ENCODE measurements around the gene KMT2E. TPM values are rescaled to one million over a fixed set of nuclear protein-coding genes. Genes with fewer than 3 reads are reported as not detected.

KMT2E gene
- total RNA-seq, 1 donor from 2014 or later = 35.1 TPM

GRCh38 chr7:105097619-105098018 is 83.6 kb downstream of the KMT2E start:
- ATAC-seq (ENCODE audit: poor library complexity) (peak; percentile 36), DNase-seq (no peak)
- intact Hi-C loops (cut with DNase I) = no loop called here

GRCh38 chr7:105098863-105099515 is 85.0 kb downstream of the KMT2E start:
- no peak for ATAC-seq (ENCODE audit: poor library complexity)
- intact Hi-C loops (cut with DNase I) = no loop called here
- no peak for DNase-seq

GRCh38 chr7:105101864-105102263 is 87.9 kb downstream of the KMT2E start:
- intact Hi-C loops (cut with DNase I) = no loop called here
- ATAC-seq (ENCODE audit: poor library complexity) (no peak), DNase-seq (no peak)

DNA sequence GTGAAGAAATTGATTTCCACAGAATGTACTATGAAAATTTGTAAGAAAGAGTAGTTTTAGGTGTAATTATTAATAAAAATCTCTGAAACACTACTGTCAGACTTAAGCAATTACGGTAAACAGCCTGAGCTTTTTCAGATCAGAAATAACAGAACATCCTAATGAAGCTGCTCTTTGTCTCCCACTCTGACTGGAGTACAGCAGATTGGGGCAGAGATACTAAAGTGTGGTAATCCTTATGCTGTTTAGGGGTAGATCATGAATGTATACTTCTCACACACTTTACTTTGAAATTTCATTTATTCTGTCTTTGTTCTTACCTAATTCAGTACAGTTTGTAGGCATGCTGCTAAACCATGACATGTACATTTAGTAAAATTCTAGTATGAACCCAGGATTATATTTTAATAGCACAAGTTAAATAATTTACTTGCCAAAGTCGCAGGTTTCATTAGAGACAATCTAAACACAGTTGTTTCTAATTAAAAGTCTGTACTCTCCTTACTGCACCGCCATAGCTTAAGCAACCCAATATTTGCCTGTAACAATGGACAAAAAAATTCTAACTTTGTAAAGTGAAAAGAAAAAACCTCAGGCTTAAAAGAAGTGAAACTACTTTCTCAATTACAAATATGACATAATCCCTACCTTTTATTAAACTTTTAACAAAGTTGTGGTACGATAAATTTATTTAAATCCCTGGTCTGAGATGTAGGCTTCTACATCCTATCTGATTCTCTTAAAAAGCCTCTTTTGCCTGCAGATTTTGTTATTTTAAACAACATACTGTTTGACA is 88.8 kb downstream of the KMT2E start:
- intact Hi-C loops (cut with DNase I) = no loop called here
- no peak for ATAC-seq (ENCODE audit: poor library complexity)
- no peak for DNase-seq

GRCh38 chr7:105105579-105105978 is 91.6 kb downstream of the KMT2E start:
- DNase-seq (no peak), ATAC-seq (ENCODE audit: poor library complexity) (no peak)
- intact Hi-C loops (cut with DNase I) = no loop called here

DNA sequence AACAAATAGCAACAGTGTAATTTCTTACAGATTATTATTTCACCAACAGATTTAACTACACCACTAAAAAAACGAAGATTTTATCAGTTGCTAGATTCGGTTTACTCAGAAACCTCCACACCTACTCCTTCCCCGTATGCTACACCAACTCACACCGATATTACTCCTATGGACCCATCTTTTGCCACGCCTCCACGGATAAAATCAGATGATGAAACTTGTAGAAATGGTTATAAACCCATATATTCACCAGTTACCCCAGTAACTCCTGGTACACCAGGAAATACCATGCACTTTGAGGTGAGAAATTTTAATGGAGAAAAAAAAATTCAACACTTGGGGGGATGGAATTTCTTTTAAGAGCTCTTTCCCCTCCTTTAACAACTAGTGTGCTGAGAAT is 92.5 kb downstream of the KMT2E start:
- intact Hi-C loops (cut with DNase I) = no loop called here
- ATAC-seq (ENCODE audit: poor library complexity) (no peak), DNase-seq (no peak)

GRCh38 chr7:105107458-105107857 is 93.5 kb downstream of the KMT2E start:
- no peak for DNase-seq
- ATAC-seq (ENCODE audit: poor library complexity) = no peak
- intact Hi-C loops (cut with DNase I) = no loop called here

- ATAC-seq (ENCODE audit: poor library complexity) = peak; percentile 31
Measured at GRCh38 chr7:105112440-105113418, 98.7 kb downstream of the KMT2E start.

DNA sequence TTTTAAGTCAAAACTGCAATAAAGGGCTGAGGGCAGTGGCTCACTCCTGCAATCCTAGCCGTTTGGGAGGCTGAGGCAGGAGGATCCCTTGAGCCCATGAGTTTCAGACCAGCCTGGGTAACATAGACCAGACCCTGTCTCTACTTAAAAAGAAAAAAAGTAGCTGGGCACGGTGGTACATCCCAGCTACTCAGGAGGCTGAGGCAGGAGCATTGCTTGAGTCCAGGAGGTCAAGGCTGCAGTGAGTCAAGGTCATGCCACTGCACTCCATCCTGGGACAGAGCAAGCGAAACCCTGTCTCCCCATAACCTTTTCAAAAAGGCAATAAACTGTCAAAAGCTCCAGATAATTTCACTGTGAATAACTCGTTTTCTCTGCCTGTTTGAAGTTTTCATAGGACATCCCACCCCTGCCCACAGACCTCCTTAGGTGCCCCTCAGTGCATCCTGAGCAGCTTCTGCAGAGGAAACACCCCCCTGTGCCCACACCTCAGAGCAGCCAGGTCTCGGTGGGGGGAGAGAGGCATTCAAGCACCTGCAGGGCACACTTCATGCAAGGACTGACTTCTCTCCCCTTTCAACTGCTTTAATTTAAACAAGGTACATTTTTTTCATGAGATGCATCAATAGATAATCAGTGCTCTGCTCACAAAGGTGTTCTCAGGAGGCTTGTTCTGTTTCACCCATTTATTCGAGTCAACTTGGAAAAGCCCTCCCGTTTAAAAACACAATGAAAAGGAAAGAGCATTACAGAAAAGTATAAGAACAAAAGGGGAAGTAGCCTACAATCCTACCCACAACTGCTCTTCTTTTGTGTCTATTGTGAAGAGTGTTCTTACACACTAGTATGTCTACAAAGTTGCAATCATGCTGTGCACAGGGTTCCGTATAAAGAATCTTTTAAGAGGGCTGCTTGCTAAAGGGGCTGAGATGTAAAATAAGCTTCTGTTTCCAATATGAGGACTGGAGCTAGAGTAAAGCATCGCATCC is 104.9 kb downstream of the KMT2E start:
- ATAC-seq (ENCODE audit: poor library complexity) = no peak
- DNase-seq = no peak
- intact Hi-C loops (cut with DNase I) = no loop called here

More at GRCh38 chr7:105112440-105113418, 98.7 kb downstream of the KMT2E start:
- intact Hi-C loops (cut with DNase I) = no loop called here
- DNase-seq = no peak

DNA sequence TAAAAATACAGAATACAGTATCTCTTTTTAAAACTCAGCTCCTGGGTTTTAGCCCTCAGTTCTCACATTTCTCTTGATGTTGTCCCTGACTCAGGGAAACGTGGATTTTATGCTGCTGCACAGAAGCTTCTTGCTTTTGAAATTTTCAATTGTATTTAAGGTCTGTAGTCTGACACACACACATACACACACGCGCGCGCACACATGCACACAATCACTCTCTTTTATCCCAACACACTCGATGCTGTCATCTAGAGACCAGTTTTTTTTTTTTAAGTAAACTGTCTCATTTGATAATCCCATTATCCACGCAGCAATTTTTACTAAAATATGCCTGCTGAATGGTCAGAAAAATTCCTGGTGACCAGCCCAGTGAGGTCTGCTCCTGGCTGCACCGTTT is 108.6 kb downstream of the KMT2E start:
- no peak for DNase-seq
- ATAC-seq (ENCODE audit: poor library complexity) = no peak
- intact Hi-C loops (cut with DNase I) = no loop called here

- ATAC-seq (ENCODE audit: poor library complexity) (no peak), DNase-seq (no peak)
- intact Hi-C loops (cut with DNase I) = no loop called here
Measured at GRCh38 chr7:105125745-105126144, 111.7 kb downstream of the KMT2E start.

GRCh38 chr7:105126436-105126975 is 112.5 kb downstream of the KMT2E start:
- ATAC-seq (ENCODE audit: poor library complexity) (no peak), DNase-seq (no peak)
- intact Hi-C loops (cut with DNase I) = no loop called here

GRCh38 chr7:105127179-105127578 is 113.2 kb downstream of the KMT2E start:
- intact Hi-C loops (cut with DNase I) = no loop called here
- ATAC-seq (ENCODE audit: poor library complexity) (peak; percentile 54), DNase-seq (no peak)

DNA sequence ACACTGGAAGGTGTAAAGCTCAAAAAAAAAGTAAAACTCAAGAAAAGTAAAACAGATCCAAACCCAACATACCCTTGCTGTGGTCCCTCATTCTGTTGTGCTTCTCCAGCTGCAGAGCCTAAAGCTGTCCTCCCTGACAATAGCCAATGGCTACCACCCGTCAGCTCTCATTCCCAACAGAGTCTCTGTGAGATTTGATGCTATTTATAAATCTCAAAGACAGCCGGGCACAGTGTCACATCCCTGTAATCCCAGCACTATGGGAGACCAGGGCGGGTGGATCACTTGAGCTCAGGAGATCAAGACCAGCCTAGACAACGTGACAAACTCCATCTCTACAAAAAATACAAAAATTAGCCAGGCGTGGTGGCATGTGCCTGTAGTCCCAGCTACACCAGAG is 116.0 kb downstream of the KMT2E start:
- peak; percentile 61 for ATAC-seq (ENCODE audit: poor library complexity)
- DNase-seq = no peak
- intact Hi-C loops (cut with DNase I) = no loop called here

- ATAC-seq (ENCODE audit: poor library complexity) (no peak), DNase-seq (no peak)
- intact Hi-C loops (cut with DNase I) = no loop called here
Measured at GRCh38 chr7:105130580-105130979, 116.6 kb downstream of the KMT2E start.

DNA sequence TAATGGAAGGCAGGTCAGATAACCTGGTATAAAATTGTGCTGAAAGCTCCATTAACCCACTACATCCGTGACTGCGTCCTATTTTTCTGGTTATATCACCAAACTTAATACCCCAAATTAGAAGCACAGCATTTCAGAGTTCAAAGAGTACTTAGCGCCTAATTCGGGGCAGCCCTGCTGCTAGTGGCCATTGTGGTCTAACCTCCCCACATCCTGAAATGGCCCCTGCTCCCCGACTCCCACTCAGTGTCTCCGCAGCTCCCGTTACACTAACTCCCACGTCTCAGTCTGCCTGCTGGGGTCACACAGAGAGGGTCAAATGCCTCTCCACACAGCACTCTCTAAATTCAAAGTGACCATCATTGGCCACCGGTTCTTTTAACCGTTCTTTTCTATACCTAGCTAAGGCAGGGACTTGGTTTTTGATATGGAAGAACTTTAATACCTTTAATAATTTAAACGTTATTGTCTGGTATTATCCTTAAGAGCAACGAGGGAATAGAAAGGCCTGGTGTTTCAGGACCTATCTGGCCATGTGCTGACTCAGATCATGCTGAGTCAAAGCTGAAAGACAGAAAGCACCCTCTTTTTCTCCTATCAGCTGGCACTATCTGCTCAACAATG is 117.1 kb downstream of the KMT2E start:
- no peak for DNase-seq
- intact Hi-C loops (cut with DNase I) = no loop called here
- ATAC-seq (ENCODE audit: poor library complexity) = no peak

- DNase-seq (no peak), ATAC-seq (ENCODE audit: poor library complexity) (no peak)
- intact Hi-C loops (cut with DNase I) = no loop called here
Measured at GRCh38 chr7:105131890-105132289, 117.9 kb downstream of the KMT2E start.

Data from Right ventricle myocardium superior (tissue), 1 donor.